ENCODE measurements around the gene RASSF7.

The RASSF7 gene

DNA sequence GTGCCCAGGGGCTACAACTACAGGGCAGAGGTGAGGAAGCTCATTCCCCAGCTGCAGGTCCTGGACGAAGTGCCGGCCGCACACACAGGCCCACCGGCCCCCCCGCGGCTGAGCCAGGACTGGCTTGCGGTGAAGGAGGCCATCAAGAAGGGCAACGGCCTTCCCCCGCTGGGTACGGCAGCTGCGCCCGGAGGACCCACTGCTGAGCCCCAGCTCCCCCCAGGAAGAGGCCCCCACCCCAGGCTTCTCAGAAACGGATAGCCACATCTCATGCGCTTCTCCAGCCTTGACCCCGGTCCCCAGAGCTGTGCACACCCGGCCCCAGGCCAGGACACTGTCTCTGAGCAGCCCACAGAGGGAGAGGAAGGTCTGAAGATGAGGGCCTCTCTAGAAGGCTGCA is 9.6 kb upstream of the RASSF7 start:
- Histone ChIP-seq H3K4me1 (ENCODE audit: control insufficient read depth in 5 of 5, insufficient read depth in 5 of 5, low read length in 5 of 5) (peaks cover 0 to 8% (median 5%) of the 10 kb centered on the region in 5 donors), H3K27ac (ENCODE audit: low read depth, low read length) (no peak overlapping the region), H3K4me3 (ENCODE audit: low read depth in 1 of 5, low read length in 5 of 5) (no peak overlapping the region), H3K27me3 (ENCODE audit: control insufficient read depth in 5 of 5, insufficient read depth in 4 of 5, low read length in 5 of 5) (peaks cover 28 to 43% (median 35%) of the 10 kb centered on the region in 5 donors), H3K9me3 (ENCODE audit: control insufficient read depth in 5 of 5, low read length in 5 of 5) (no peaks in the 10 kb centered on the region), H3K9ac (ENCODE audit: low read length in 5 of 5) (no peak overlapping the region), H3K36me3 (ENCODE audit: control insufficient read depth in 5 of 5, insufficient read depth in 5 of 5, low read length in 5 of 5) (no peaks in the 10 kb centered on the region)

DNA sequence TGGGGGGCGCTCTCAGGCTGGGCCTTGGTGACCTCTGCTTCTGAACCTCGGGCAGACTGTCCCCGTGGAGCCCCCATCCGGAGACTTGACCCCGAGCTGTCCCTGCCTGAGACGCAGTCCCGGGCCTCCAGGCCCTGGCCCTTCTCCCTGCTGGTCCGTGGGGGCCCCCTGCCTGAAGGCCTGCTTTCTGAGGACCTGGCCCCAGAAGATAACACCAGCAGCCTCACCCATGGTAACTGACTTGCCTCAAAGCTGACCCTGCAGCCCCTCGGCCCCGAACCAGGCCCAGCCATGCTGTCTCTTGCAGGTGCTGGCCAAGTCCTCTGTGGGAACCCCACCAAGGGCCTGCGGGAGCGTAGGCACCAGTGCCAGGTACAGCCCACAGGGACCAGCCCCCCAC is 9.2 kb upstream of the RASSF7 start:
- no peaks in the 10 kb centered on the region for H3K36me3 ChIP-seq (ENCODE audit: control insufficient read depth in 5 of 5, insufficient read depth in 5 of 5, low read length in 5 of 5)
- no peak overlapping the region for H3K27ac ChIP-seq (ENCODE audit: low read depth, low read length)
- no peak overlapping the region for H3K4me3 ChIP-seq (ENCODE audit: low read depth in 1 of 5, low read length in 5 of 5)
- no peak overlapping the region for H3K9ac ChIP-seq (ENCODE audit: low read length in 5 of 5)
- H3K27me3 ChIP-seq (ENCODE audit: control insufficient read depth in 5 of 5, insufficient read depth in 4 of 5, low read length in 5 of 5) = peaks cover 33 to 48% (median 39%) of the 10 kb centered on the region in 5 donors
- H3K9me3 ChIP-seq (ENCODE audit: control insufficient read depth in 5 of 5, low read length in 5 of 5) = no peaks in the 10 kb centered on the region
- H3K4me1 ChIP-seq (ENCODE audit: control insufficient read depth in 5 of 5, insufficient read depth in 5 of 5, low read length in 5 of 5) = peaks cover 0 to 9% (median 5%) of the 10 kb centered on the region in 5 donors

DNA sequence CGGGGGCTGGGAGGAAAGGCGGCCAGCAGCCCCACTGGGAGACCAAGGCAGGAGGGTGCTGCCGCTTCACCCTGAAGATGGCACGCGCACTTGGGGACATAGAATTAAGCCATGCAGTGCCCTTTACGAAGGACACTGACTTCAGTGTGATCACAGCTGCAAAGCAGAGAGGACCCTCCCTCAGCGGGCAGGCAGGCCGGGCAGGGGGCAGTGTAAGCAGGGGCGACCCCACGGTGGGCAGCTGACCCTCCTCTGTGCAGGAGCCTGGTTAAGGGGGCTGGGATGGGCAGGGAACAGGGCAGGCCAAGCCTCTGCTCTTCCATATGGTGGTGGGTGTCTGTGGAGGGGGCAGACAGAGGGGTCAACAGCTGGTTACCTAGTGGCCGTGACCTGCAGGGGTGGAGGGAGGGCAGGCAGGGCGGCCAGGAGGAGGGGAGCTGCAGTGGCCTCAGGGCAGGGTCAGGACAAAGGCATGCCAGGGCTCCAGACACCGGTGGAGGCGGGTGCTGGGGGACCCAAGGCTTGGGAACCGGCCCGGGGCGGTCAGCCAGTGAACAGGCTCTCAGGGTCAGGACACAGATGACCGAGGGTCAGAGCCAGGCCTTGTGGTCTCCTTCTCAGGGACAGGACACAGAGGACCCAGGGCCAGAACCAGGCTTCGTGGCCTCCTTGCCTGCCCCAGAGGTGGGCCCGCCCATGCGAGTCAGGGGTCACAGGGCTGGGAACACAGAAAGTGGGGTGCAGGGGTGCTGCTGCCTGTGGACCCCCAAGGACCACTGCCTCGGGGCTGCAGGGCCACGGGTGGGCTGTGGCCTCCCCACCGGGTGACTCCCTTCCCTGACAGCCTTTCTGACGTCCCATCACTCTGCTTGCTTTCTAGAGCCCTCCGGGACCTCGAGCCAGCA is 7.4 kb upstream of the RASSF7 start:
- no peak overlapping the region for H3K27ac ChIP-seq (ENCODE audit: low read depth, low read length)
- H3K4me1 ChIP-seq (ENCODE audit: control insufficient read depth in 5 of 5, insufficient read depth in 5 of 5, low read length in 5 of 5) = peaks cover 0 to 9% (median 5%) of the 10 kb centered on the region in 5 donors
- no peaks in the 10 kb centered on the region for H3K36me3 ChIP-seq (ENCODE audit: control insufficient read depth in 5 of 5, insufficient read depth in 5 of 5, low read length in 5 of 5)
- no peak overlapping the region for H3K4me3 ChIP-seq (ENCODE audit: low read depth in 1 of 5, low read length in 5 of 5)
- no peak overlapping the region for H3K9ac ChIP-seq (ENCODE audit: low read length in 5 of 5)
- H3K9me3 ChIP-seq (ENCODE audit: control insufficient read depth in 5 of 5, low read length in 5 of 5) = no peaks in the 10 kb centered on the region
- peaks cover 49 to 64% (median 55%) of the 10 kb centered on the region in 5 donors for H3K27me3 ChIP-seq (ENCODE audit: control insufficient read depth in 5 of 5, insufficient read depth in 4 of 5, low read length in 5 of 5)

DNA sequence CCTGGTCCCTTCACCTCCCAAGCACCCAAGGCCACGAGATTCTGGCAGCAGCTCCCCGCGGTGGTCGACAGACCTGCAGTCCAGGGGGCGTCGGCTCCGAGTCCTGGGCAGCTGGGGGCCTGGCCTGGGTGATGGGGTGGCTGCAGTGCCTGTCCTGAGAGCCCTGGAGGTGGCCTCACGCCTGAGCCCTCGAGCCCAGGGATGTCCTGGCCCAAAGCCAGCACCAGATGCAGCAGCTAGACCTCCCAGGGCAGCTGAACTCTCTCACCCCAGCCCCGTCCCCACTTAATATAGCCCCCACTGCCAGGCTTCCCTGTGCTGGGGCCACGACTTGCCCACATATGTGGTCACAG is 6.8 kb upstream of the RASSF7 start:
- Histone ChIP-seq H3K9me3 (ENCODE audit: control insufficient read depth in 5 of 5, low read length in 5 of 5) (no peaks in the 10 kb centered on the region), H3K27me3 (ENCODE audit: control insufficient read depth in 5 of 5, insufficient read depth in 4 of 5, low read length in 5 of 5) (peaks cover 49 to 71% (median 60%) of the 10 kb centered on the region in 5 donors), H3K9ac (ENCODE audit: low read length in 5 of 5) (no peak overlapping the region)

DNA sequence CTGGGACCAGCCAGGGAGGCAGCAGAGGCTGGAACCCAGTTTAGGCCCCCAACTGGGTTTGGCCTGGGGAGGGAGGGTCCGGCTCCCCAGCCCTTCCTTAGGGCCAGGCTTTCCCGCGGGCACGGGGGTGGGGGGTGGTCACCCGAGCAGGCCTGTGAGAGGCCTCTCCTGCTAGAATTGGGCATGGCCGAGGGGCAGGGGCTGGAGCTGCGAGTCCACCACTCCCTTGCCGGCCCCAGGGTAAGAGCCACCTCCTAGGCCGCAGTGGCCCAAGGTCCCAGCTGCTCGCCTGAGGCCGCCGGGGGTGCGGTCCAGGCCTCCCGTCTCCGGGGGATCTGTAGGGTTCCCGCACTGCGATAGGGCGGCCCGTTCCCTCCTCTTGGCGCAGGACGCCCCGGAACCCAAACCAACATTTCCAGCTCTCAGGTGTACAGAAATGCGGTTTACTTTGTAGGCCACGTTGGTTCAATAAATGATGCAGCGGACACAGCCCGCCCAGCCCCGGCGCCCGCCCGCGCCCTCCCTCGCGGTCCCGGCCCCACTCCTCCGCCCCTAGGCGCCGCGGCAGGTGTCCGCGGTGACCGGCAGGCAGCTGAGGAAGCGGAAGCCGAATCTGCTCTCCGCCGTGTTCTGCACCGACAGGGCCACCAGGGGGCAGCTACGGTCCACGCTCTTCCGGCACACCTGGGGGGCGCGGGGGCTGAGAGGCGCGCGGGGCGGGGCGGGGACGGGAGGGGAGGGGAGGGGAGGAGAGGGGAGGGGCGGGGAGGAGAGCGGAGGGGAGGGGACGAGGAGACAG is 6.1 kb upstream of the RASSF7 start:
- Histone ChIP-seq H3K27me3 (ENCODE audit: control insufficient read depth in 5 of 5, insufficient read depth in 4 of 5, low read length in 5 of 5) (peaks cover 45 to 77% (median 64%) of the 10 kb centered on the region in 5 donors), H3K9ac (ENCODE audit: low read length in 5 of 5) (no peak overlapping the region), H3K4me3 (ENCODE audit: low read depth in 1 of 5, low read length in 5 of 5) (peak overlapping the region in 1 of 5 donors; percentile 42)

More for the DNA sequence above, 6.8 kb upstream of the RASSF7 start:
- H3K4me3 ChIP-seq (ENCODE audit: low read depth in 1 of 5, low read length in 5 of 5) = no peak overlapping the region
- H3K27ac ChIP-seq (ENCODE audit: low read depth, low read length) = no peak overlapping the region
- H3K4me1 ChIP-seq (ENCODE audit: control insufficient read depth in 5 of 5, insufficient read depth in 5 of 5, low read length in 5 of 5) = peaks cover 0 to 9% (median 5%) of the 10 kb centered on the region in 5 donors
- H3K36me3 ChIP-seq (ENCODE audit: control insufficient read depth in 5 of 5, insufficient read depth in 5 of 5, low read length in 5 of 5) = no peaks in the 10 kb centered on the region

DNA sequence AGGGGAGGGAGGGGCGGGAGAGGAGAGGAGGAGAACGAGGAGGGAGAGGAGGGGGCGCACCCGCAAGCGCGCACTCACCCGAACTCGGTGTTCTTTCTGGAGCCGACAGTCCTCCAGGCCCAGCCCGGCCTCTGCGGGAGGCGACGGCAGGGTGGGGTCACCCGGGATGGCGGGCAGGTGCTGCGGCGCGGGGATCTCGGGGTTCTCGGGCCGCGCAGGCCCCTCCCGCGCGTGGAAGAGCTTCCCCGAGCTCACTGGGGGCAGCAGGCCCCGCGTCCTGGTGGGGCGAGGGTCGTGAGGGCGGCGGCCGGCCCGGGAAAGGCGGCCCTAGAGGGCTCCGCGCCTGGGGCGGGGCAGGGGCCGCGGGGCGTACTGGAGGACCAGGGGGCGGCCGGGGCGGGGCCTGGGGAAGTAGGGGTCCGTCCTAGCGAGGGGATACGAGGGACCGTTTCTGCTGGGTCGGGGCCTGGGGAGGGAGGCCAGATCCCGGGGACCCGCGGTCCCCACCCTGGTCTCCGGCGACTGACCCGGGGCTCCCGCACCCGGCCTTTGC is 5.5 kb upstream of the RASSF7 start:
- H3K9ac ChIP-seq (ENCODE audit: low read length in 5 of 5) = no peak overlapping the region
- H3K27me3 ChIP-seq (ENCODE audit: control insufficient read depth in 5 of 5, insufficient read depth in 4 of 5, low read length in 5 of 5) = peaks cover 45 to 78% (median 65%) of the 10 kb centered on the region in 5 donors
- no peak overlapping the region for H3K27ac ChIP-seq (ENCODE audit: low read depth, low read length)
- no peaks in the 10 kb centered on the region for H3K36me3 ChIP-seq (ENCODE audit: control insufficient read depth in 5 of 5, insufficient read depth in 5 of 5, low read length in 5 of 5)
- no peak overlapping the region for H3K4me3 ChIP-seq (ENCODE audit: low read depth in 1 of 5, low read length in 5 of 5)
- peaks cover 0 to 14% (median 10%) of the 10 kb centered on the region in 5 donors for H3K4me1 ChIP-seq (ENCODE audit: control insufficient read depth in 5 of 5, insufficient read depth in 5 of 5, low read length in 5 of 5)
- H3K9me3 ChIP-seq (ENCODE audit: control insufficient read depth in 5 of 5, low read length in 5 of 5) = no peaks in the 10 kb centered on the region

More for the DNA sequence above, 6.1 kb upstream of the RASSF7 start:
- H3K9me3 ChIP-seq (ENCODE audit: control insufficient read depth in 5 of 5, low read length in 5 of 5) = no peaks in the 10 kb centered on the region
- H3K4me1 ChIP-seq (ENCODE audit: control insufficient read depth in 5 of 5, insufficient read depth in 5 of 5, low read length in 5 of 5) = peaks cover 0 to 9% (median 5%) of the 10 kb centered on the region in 5 donors
- H3K27ac ChIP-seq (ENCODE audit: low read depth, low read length) = no peak overlapping the region
- no peaks in the 10 kb centered on the region for H3K36me3 ChIP-seq (ENCODE audit: control insufficient read depth in 5 of 5, insufficient read depth in 5 of 5, low read length in 5 of 5)

DNA sequence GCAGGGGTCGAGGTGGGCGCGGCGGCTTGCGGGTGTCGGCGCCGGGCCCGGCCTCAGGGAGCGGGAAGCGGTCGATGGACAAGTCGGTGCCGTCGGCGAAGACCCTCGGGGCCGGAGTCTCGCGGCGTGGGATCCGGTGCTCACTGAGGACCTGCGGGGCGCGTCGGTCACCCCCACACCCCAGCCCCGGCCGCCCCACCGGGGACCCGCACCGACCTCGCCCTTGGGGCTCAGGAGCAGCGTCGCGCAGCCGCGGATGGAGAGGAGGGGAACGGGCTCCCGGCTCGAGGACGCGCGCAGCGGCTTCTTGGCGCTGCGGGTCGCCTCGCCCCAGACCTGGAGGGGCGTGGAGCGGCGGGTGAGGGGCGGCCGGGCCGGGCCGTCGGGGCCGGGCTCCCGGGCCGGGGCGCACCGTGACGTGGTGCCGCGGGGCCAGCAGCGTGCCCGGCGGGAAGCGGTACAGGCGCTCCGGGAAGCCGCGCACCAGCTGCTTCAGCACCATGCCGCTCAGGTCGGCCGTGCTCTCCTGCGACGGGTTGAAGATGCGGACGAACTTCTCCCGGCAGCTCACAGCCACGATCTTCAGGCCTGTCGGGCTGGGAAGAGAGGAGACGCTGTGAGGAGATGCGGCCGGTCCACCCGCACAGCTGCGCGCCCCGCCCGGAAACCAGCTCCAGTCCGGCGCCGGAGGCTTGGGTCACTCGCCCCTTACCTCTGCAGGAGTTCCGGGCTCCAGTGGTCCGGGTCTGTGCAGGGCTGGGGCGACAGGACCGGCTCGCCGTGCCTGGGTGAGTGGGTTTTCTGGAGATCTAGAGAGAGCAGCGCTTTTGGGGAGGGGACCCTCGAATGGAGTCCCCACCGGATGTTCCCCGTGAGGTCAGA is 4.7 kb upstream of the RASSF7 start:
- Histone ChIP-seq H3K27me3 (ENCODE audit: control insufficient read depth in 5 of 5, insufficient read depth in 4 of 5, low read length in 5 of 5) (peaks cover 45 to 77% (median 62%) of the 10 kb centered on the region in 5 donors), H3K27ac (ENCODE audit: low read depth, low read length) (no peak overlapping the region), H3K36me3 (ENCODE audit: control insufficient read depth in 5 of 5, insufficient read depth in 5 of 5, low read length in 5 of 5) (no peaks in the 10 kb centered on the region), H3K9ac (ENCODE audit: low read length in 5 of 5) (no peak overlapping the region), H3K4me3 (ENCODE audit: low read depth in 1 of 5, low read length in 5 of 5) (no peak overlapping the region), H3K9me3 (ENCODE audit: control insufficient read depth in 5 of 5, low read length in 5 of 5) (no peaks in the 10 kb centered on the region), H3K4me1 (ENCODE audit: control insufficient read depth in 5 of 5, insufficient read depth in 5 of 5, low read length in 5 of 5) (peaks cover 0 to 18% (median 12%) of the 10 kb centered on the region in 5 donors)

DNA sequence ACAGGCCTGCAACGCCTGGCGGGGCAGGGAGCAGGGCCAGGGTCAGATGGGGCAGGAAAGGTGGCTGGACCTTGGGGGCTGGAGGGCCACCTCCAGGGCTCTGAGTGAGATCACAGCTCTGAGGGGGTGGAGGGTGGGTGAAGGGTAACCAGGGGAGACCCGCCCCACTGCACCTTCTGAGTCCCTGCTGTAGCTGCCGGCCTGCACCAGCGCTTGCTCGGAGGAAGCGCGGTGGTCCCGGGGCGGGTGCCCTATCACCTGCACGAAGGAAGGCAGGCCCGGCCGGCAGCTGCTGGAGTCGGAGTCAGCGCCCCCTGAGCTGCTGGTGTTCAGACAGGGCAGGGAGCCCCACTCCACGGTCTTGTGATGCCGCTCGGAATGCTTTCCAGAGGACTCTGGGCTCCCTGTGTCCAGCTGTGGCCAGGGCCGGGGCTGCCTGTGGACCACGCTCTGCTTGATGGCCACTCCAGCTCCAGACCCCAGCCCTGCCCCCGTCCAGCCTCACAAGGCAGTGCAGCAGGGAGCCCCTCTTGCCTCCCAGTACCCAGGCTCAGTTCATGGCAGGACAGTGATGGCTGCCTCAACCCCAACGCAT is 4.0 kb upstream of the RASSF7 start:
- peaks cover 0 to 25% (median 19%) of the 10 kb centered on the region in 5 donors for H3K4me1 ChIP-seq (ENCODE audit: control insufficient read depth in 5 of 5, insufficient read depth in 5 of 5, low read length in 5 of 5)
- H3K4me3 ChIP-seq (ENCODE audit: low read depth in 1 of 5, low read length in 5 of 5) = no peak overlapping the region
- no peaks in the 10 kb centered on the region for H3K36me3 ChIP-seq (ENCODE audit: control insufficient read depth in 5 of 5, insufficient read depth in 5 of 5, low read length in 5 of 5)
- H3K27me3 ChIP-seq (ENCODE audit: control insufficient read depth in 5 of 5, insufficient read depth in 4 of 5, low read length in 5 of 5) = peaks cover 45 to 73% (median 62%) of the 10 kb centered on the region in 5 donors
- H3K9ac ChIP-seq (ENCODE audit: low read length in 5 of 5) = no peak overlapping the region
- no peak overlapping the region for H3K27ac ChIP-seq (ENCODE audit: low read depth, low read length)
- no peaks in the 10 kb centered on the region for H3K9me3 ChIP-seq (ENCODE audit: control insufficient read depth in 5 of 5, low read length in 5 of 5)
